Caco-2 (cell line): ENCODE data around the gene ART1. TPM values are rescaled to one million over a fixed set of nuclear protein-coding genes. Genes with fewer than 3 reads are reported as not detected.
A peak's percentile ranks its signal among the peaks of the same experiment; 100 is the strongest.

Experiments
- BruUV-seq: library from RNA; stranded (reverse); fragments of 400-500 nt; replicated peaks from 2 replicates; lab custom pipeline; 2021; lab: Mats Ljungman, UMichigan
- CTCF ChIA-PET: fragments of 300-600 bp; sonication (Branson Sonifier 250); formaldehyde crosslinking; loops from one replicate; lab custom pipeline; 2022; ENCODE audit warnings: antibody characterized with exemption; lab: Charles Lee
- POLR2A ChIA-PET: fragments of 300-600 bp; sonication (Branson Sonifier 250); formaldehyde crosslinking; loops from one replicate; lab custom pipeline; 2022; ENCODE audit warnings: antibody characterized with exemption; lab: Charles Lee
- DNase-seq, 2 experiments: peaks; one replicate each; pipeline versions ENCODE4 v3.0.0 to v3.0.0-alpha.2; 2020 to 2022
- H3K27me3 ChIP-seq: replicated peaks from 2 replicates; pipeline ENCODE4 v1.6.0; 2011; ENCODE audit warnings: low read length; ENCODE audit not compliant: control insufficient read depth, insufficient read depth
- H3K36me3 ChIP-seq: 2 replicates; pipeline ENCODE4 v1.5.1; 2011; ENCODE audit warnings: low read length; ENCODE audit not compliant: control insufficient read depth, insufficient read depth
- H3K4me1 ChIP-seq: fragments of 250-450 bp; sonication (Bioruptor Pico); 2 replicates; pipeline ENCODE4 v1.5.1; 2020; ENCODE audit warnings: mild to moderate bottlenecking
- H3K4me3 ChIP-seq: 2 replicates; pipeline ENCODE4 v1.5.1; 2011; ENCODE audit warnings: low read depth, mild to moderate bottlenecking, control low read depth, low read length
- H3K9me3 ChIP-seq: fragments of 250-450 bp; sonication (Bioruptor Pico); 2 replicates; pipeline ENCODE4 v1.5.1; 2020; ENCODE audit warnings: mild to moderate bottlenecking, moderate library complexity
- H3K27ac Mint-ChIP-seq: one replicate; pipeline ENCODE4 v1.8.0; 2022; ENCODE audit warnings: mixed read lengths; ENCODE audit not compliant: unreplicated experiment
- H3K27me3 Mint-ChIP-seq: one replicate; pipeline ENCODE4 v1.8.0; 2022; ENCODE audit warnings: mixed read lengths; ENCODE audit not compliant: insufficient read depth, unreplicated experiment
- H3K36me3 Mint-ChIP-seq: one replicate; pipeline ENCODE4 v1.8.0; 2022; ENCODE audit warnings: mild to moderate bottlenecking, mixed read lengths; ENCODE audit not compliant: insufficient read depth, unreplicated experiment
- H3K4me1 Mint-ChIP-seq: one replicate; pipeline ENCODE4 v1.8.0; 2022; ENCODE audit warnings: low read depth, mixed read lengths; ENCODE audit not compliant: unreplicated experiment
- H3K4me3 Mint-ChIP-seq: one replicate; pipeline ENCODE4 v1.8.0; 2022; ENCODE audit warnings: mild to moderate bottlenecking, moderate library complexity, mixed read lengths; ENCODE audit not compliant: unreplicated experiment
- H3K9me3 Mint-ChIP-seq: one replicate; pipeline ENCODE4 v1.8.0; 2022; ENCODE audit warnings: mixed read lengths; ENCODE audit not compliant: unreplicated experiment
- intact Hi-C: fragments of 100-400 bp; cut with micrococcal nuclease; formaldehyde crosslinking; loops from one replicate; pipeline ENCODE4 v1.10.0; 2022; ENCODE audit not compliant: unreplicated experiment
- total RNA-seq: library from RNA; stranded (reverse); gene quantifications from 2 replicates; pipeline ENCODE4 v1.2.3, GENCODE V29; 2022
- TF ChIP-seq, protein P1 (sequence below), 2 experiments: fragments of 200-600 bp in 1 of 2; IDR thresholded peaks; 1 replicate in 1 of 2; 2 replicates in 1 of 2; pipeline versions ENCODE4 v1.5.1 to v1.8.0; 2011 to 2022; ENCODE audit warnings: antibody characterized with exemption in 1 of 2, control low read depth in 1 of 2, inconsistent platforms in 1 of 2, low read depth in 1 of 2, low read length in 1 of 2, mild to moderate bottlenecking in 1 of 2, moderate library complexity in 1 of 2; ENCODE audit not compliant: insufficient read depth in 1 of 2, severe bottlenecking in 1 of 2, unreplicated experiment in 1 of 2

ART1 gene
- total RNA-seq, 1 experiment from 2014 or later, result not detected

GRCh38 chr11:3635641-3636375 lies 9.1 kb upstream of the ART1 start:
- DNase-seq, result peak in 1 of 2 experiments; percentile 7
- Histone ChIP-seq H3K4me3 (no peak overlapping the region), H3K4me1 (no peaks in the 10 kb centered on the region), H3K27me3 (no peaks in the 10 kb centered on the region), H3K9me3 (no peaks in the 10 kb centered on the region), H3K36me3 (no peaks in the 10 kb centered on the region)
- TF ChIP-seq, protein P1, sequence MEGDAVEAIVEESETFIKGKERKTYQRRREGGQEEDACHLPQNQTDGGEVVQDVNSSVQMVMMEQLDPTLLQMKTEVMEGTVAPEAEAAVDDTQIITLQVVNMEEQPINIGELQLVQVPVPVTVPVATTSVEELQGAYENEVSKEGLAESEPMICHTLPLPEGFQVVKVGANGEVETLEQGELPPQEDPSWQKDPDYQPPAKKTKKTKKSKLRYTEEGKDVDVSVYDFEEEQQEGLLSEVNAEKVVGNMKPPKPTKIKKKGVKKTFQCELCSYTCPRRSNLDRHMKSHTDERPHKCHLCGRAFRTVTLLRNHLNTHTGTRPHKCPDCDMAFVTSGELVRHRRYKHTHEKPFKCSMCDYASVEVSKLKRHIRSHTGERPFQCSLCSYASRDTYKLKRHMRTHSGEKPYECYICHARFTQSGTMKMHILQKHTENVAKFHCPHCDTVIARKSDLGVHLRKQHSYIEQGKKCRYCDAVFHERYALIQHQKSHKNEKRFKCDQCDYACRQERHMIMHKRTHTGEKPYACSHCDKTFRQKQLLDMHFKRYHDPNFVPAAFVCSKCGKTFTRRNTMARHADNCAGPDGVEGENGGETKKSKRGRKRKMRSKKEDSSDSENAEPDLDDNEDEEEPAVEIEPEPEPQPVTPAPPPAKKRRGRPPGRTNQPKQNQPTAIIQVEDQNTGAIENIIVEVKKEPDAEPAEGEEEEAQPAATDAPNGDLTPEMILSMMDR (IDR thresholded peaks at IDR 0.05; ENCODE audit: insufficient read depth in 1 of 2, low read depth in 1 of 2, low read length in 1 of 2, severe bottlenecking in 1 of 2, unreplicated experiment in 1 of 2), result no peak
- Mint-ChIP-seq H3K27me3 (no peaks in the 10 kb centered on the region), H3K36me3 (no peaks in the 10 kb centered on the region), H3K4me3 (no peak overlapping the region), H3K9me3 (no peaks in the 10 kb centered on the region), H3K27ac (no peak overlapping the region), H3K4me1 (no peaks in the 10 kb centered on the region)
- BruUV-seq, result no TSS peak
- intact Hi-C loops, result no loop called here
- CTCF ChIA-PET, result no interaction called here
- POLR2A ChIA-PET, result no interaction called here

- Histone ChIP-seq H3K27me3 (no peaks in the 10 kb centered on the region), H3K9me3 (no peaks in the 10 kb centered on the region), H3K4me1 (no peaks in the 10 kb centered on the region), H3K36me3 (no peaks in the 10 kb centered on the region), H3K4me3 (no peak overlapping the region)
- Mint-ChIP-seq H3K36me3 (peaks cover 6% of the 10 kb centered on the region), H3K27me3 (no peaks in the 10 kb centered on the region), H3K4me1 (no peaks in the 10 kb centered on the region), H3K4me3 (no peak overlapping the region), H3K9me3 (no peaks in the 10 kb centered on the region), H3K27ac (no peak overlapping the region)
- ChIA-PET CTCF (no interaction called here), POLR2A (no interaction called here)
- BruUV-seq, result no TSS peak
- intact Hi-C loops, result no loop called here
- no peak for DNase-seq
- TF ChIP-seq, protein P1 (IDR thresholded peaks at IDR 0.05; ENCODE audit: insufficient read depth in 1 of 2, low read depth in 1 of 2, low read length in 1 of 2, severe bottlenecking in 1 of 2, unreplicated experiment in 1 of 2), result no peak
These were observed 7.7 kb upstream of the ART1 start for GRCh38 chr11:3637201-3637600.

GRCh38 chr11:3638513-3638912 lies 6.4 kb upstream of the ART1 start:
- Histone ChIP-seq H3K4me1 (peaks cover 8% of the 10 kb centered on the region), H3K9me3 (no peaks in the 10 kb centered on the region), H3K27me3 (no peaks in the 10 kb centered on the region), H3K4me3 (no peak overlapping the region), H3K36me3 (no peaks in the 10 kb centered on the region)
- peaks cover 6% of the 10 kb centered on the region for H3K36me3 Mint-ChIP-seq
- ChIA-PET POLR2A (no interaction called here), CTCF (no interaction called here)
- no peak for DNase-seq
- H3K27me3 Mint-ChIP-seq, result no peaks in the 10 kb centered on the region
- intact Hi-C loops, result no loop called here
- no peak overlapping the region for H3K27ac Mint-ChIP-seq
- no TSS peak for BruUV-seq
- TF ChIP-seq, protein P1 (IDR thresholded peaks at IDR 0.05; ENCODE audit: insufficient read depth in 1 of 2, low read depth in 1 of 2, low read length in 1 of 2, severe bottlenecking in 1 of 2, unreplicated experiment in 1 of 2), result no peak
- no peaks in the 10 kb centered on the region for H3K4me1 Mint-ChIP-seq
- H3K4me3 Mint-ChIP-seq, result no peak overlapping the region
- H3K9me3 Mint-ChIP-seq, result no peaks in the 10 kb centered on the region
